H9 (cell line): ENCODE measurements around the gene PAQR5. TPM values are rescaled to one million over a fixed set of nuclear protein-coding genes. Genes with fewer than 3 reads are reported as not detected.

Experiments used
- DNase-seq: peaks from one replicate; pipeline ENCODE4 v3.0.0-alpha.2; 2017
- H2AFZ ChIP-seq: one replicate; pipeline ENCODE4 v1.6.1; 2013; ENCODE audit warnings: mild to moderate bottlenecking, low read length, control low read depth, moderate library complexity
- H2AK5ac ChIP-seq: 2 replicates; pipeline ENCODE4 v1.6.1; 2013; ENCODE audit warnings: low read length, control low read depth, mixed read lengths; ENCODE audit not compliant: insufficient read length
- H2BK120ac ChIP-seq: one replicate; pipeline ENCODE4 v1.6.1; 2013; ENCODE audit warnings: low read depth, mild to moderate bottlenecking, low read length, control low read depth, inconsistent platforms; ENCODE audit not compliant: poor library complexity, severe bottlenecking
- H2BK12ac ChIP-seq: 2 replicates; pipeline ENCODE4 v1.6.1; 2013; ENCODE audit warnings: low read length, control low read depth, mixed read lengths, low read depth; ENCODE audit not compliant: insufficient read length
- H2BK15ac ChIP-seq: 2 replicates; pipeline ENCODE4 v1.6.1; 2013; ENCODE audit warnings: low read depth, low read length, control low read depth
- H2BK20ac ChIP-seq: one replicate; pipeline ENCODE4 v1.6.1; 2013; ENCODE audit warnings: low read depth, mild to moderate bottlenecking, low read length, control low read depth, inconsistent platforms; ENCODE audit not compliant: poor library complexity, severe bottlenecking
- H2BK5ac ChIP-seq: 2 replicates; pipeline ENCODE4 v1.6.1; 2013; ENCODE audit warnings: low read length, control low read depth, mixed read lengths; ENCODE audit not compliant: insufficient read length
- H3K14ac ChIP-seq: 2 replicates; pipeline ENCODE4 v1.6.1; 2013; ENCODE audit warnings: low read length, control low read depth; ENCODE audit not compliant: insufficient read depth
- H3K18ac ChIP-seq: 2 replicates; pipeline ENCODE4 v1.6.1; 2013; ENCODE audit warnings: low read depth, mild to moderate bottlenecking, mixed read lengths, low read length, control low read depth; ENCODE audit not compliant: insufficient read length
- H3K23ac ChIP-seq: 2 replicates; pipeline ENCODE4 v1.6.1; 2013; ENCODE audit warnings: low read length, control low read depth, mixed read lengths, low read depth; ENCODE audit not compliant: insufficient read length
- H3K23me2 ChIP-seq: 2 replicates; pipeline ENCODE4 v1.6.1; 2013; ENCODE audit warnings: low read depth, mild to moderate bottlenecking, mixed read lengths, low read length, control low read depth; ENCODE audit not compliant: insufficient read length, poor library complexity, severe bottlenecking
- H3K27ac ChIP-seq: 2 replicates; pipeline ENCODE4 v1.5.1; 2013; ENCODE audit warnings: low read length, control low read depth, mixed read lengths, low read depth; ENCODE audit not compliant: insufficient read length
- H3K27me3 ChIP-seq: 2 replicates; pipeline ENCODE4 v1.6.1; 2013; ENCODE audit warnings: low read length, control low read depth, inconsistent platforms; ENCODE audit not compliant: insufficient read depth
- H3K4ac ChIP-seq: 2 replicates; pipeline ENCODE4 v1.6.1; 2013; ENCODE audit warnings: low read depth, mild to moderate bottlenecking, control low read depth, inconsistent platforms, low read length, moderate library complexity
- H3K4me1 ChIP-seq: 2 replicates; pipeline ENCODE4 v1.6.1; 2013; ENCODE audit warnings: low read length, control low read depth, inconsistent platforms; ENCODE audit not compliant: insufficient read depth
- H3K4me2 ChIP-seq: 2 replicates; pipeline ENCODE4 v1.6.1; 2013; ENCODE audit warnings: low read length, control low read depth, mixed read lengths; ENCODE audit not compliant: insufficient read length, insufficient read depth
- H3K56ac ChIP-seq: 2 replicates; pipeline ENCODE4 v1.6.1; 2013; ENCODE audit warnings: low read depth, mild to moderate bottlenecking, mixed read lengths, low read length, control low read depth; ENCODE audit not compliant: insufficient read length
- H3K79me1 ChIP-seq: 2 replicates; pipeline ENCODE4 v1.6.1; 2013; ENCODE audit warnings: low read depth, mild to moderate bottlenecking, moderate library complexity, low read length, control low read depth, inconsistent platforms; ENCODE audit not compliant: insufficient read depth, poor library complexity, severe bottlenecking
- H3K79me2 ChIP-seq: 2 replicates; pipeline ENCODE4 v1.6.1; 2013; ENCODE audit warnings: low read length, control low read depth, inconsistent platforms; ENCODE audit not compliant: insufficient read depth
- H3K9ac ChIP-seq: 2 replicates; pipeline ENCODE4 v1.6.1; 2013; ENCODE audit warnings: low read length, control low read depth, mixed read lengths; ENCODE audit not compliant: insufficient read length; ENCODE audit errors: extremely low read depth
- H3K9me3 ChIP-seq: one replicate; pipeline ENCODE4 v1.6.1; 2013; ENCODE audit warnings: low read depth, low read length, inconsistent platforms; ENCODE audit not compliant: control insufficient read depth
- H3T11ph ChIP-seq: one replicate; pipeline ENCODE4 v1.6.1; 2013; ENCODE audit warnings: mild to moderate bottlenecking, low read length, control low read depth, inconsistent platforms
- H4K20me1 ChIP-seq: one replicate; pipeline ENCODE4 v1.6.1; 2013; ENCODE audit not compliant: control insufficient read depth, insufficient read length, insufficient read depth
- H4K5ac ChIP-seq: 2 replicates; pipeline ENCODE4 v1.6.1; 2013; ENCODE audit warnings: low read depth, mild to moderate bottlenecking, mixed read lengths, low read length, control low read depth; ENCODE audit not compliant: insufficient read length
- H4K8ac ChIP-seq: replicated peaks from 2 replicates; pipeline ENCODE4 v1.6.1; 2013; ENCODE audit warnings: low read length, control low read depth, mixed read lengths, low read depth; ENCODE audit not compliant: insufficient read length
- H4K91ac ChIP-seq: 2 replicates; pipeline ENCODE4 v1.6.1; 2013; ENCODE audit warnings: low read depth, mild to moderate bottlenecking, moderate library complexity, mixed read lengths, low read length, control low read depth; ENCODE audit not compliant: insufficient read length
- H3K27ac Mint-ChIP-seq, 3 experiments: 2 replicates in 2 of 3; 3 replicates in 1 of 3; pipeline ENCODE4 v1.8.0; 2020 to 2021; ENCODE audit warnings: mixed read lengths in 3 of 3, mild to moderate bottlenecking in 1 of 3, moderate library complexity in 1 of 3
- H3K27me3 Mint-ChIP-seq: 2 replicates; pipeline ENCODE4 v1.8.0; 2021; ENCODE audit warnings: low read depth, mild to moderate bottlenecking, moderate library complexity, mixed read lengths
- H3K36me3 Mint-ChIP-seq, 3 experiments: 2 replicates in 2 of 3; 3 replicates in 1 of 3; pipeline ENCODE4 v1.8.0; 2020 to 2021; ENCODE audit warnings: low read depth in 3 of 3, mixed read lengths in 3 of 3; ENCODE audit not compliant: insufficient read depth in 1 of 3
- H3K4me1 Mint-ChIP-seq, 2 experiments: 2 replicates each; pipeline ENCODE4 v1.8.0; 2020; ENCODE audit warnings: mixed read lengths in 2 of 2
- H3K4me3 Mint-ChIP-seq, 2 experiments: 2 replicates in 1 of 2; 3 replicates in 1 of 2; pipeline ENCODE4 v1.8.0; 2020 to 2021; ENCODE audit warnings: mild to moderate bottlenecking in 2 of 2, mixed read lengths in 2 of 2, moderate library complexity in 1 of 2
- H3K9me3 Mint-ChIP-seq, 2 experiments: 2 replicates in 1 of 2; 3 replicates in 1 of 2; pipeline ENCODE4 v1.8.0; 2020; ENCODE audit warnings: mild to moderate bottlenecking in 2 of 2, mixed read lengths in 2 of 2, moderate library complexity in 1 of 2
- WGBS: extraction: QIAGEN DNeasy Blood & Tissue Kit; methylation state at CpG from one replicate; pipeline ENCODE4 v1.1.7; 2013; ENCODE audit warnings: missing lambda C conversion rate, low lambda C conversion rate, mixed read lengths; ENCODE audit not compliant: insufficient read length; ENCODE audit errors: extremely low coverage; 5-methylcytosine and 5-hydroxymethylcytosine counted together
- total RNA-seq: library from RNA; stranded (reverse); gene quantifications from 2 replicates; pipeline ENCODE4 v1.2.1, GENCODE V29; 2021
- TF ChIP-seq, protein P1 (sequence below): fragments of 200-600 bp; sonication (generic); conservative IDR thresholded peaks from 3 replicates; pipeline ENCODE4 v1.8.0; 2021; ENCODE audit warnings: antibody characterized with exemption, mild to moderate bottlenecking

PAQR5 gene
- total RNA-seq, 1 experiment from 2014 or later = 1.6 TPM

DNA sequence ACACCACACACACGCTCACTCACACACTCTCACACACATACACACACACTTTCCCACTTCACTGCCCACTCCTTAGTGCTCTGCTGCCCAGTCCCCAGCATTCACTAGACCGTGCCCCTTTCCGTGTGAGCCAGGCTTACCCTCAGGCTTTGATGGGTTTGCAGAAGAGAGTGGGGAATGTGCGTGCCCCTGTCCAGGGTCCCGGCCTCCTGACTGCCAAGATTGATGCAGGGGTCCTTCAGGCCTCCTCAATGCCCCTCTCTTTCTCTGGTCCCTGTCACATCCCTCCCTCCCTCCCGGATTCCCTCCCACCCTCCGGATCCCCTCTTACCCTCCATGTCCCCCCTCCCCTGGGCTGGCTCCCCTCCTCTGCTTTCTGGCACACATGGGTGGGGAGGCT lies 87.6 kb downstream of the PAQR5 start:
- Histone ChIP-seq H3K18ac (no peak overlapping the region), H4K91ac (no peak overlapping the region), H2AFZ (no peak overlapping the region), H3K9me3 (no peaks in the 10 kb centered on the region), H3K4ac (no peak overlapping the region), H2AK5ac (no peak overlapping the region), H3K14ac (no peak overlapping the region), H3K79me1 (no peaks in the 10 kb centered on the region), H3K4me1 (no peaks in the 10 kb centered on the region), H3K23me2 (no peaks in the 10 kb centered on the region), H4K5ac (no peak overlapping the region), H2BK120ac (no peak overlapping the region), H3K79me2 (no peaks in the 10 kb centered on the region), H3T11ph (no peak overlapping the region), H3K56ac (no peak overlapping the region), H3K27me3 (no peaks in the 10 kb centered on the region), H3K27ac (no peak overlapping the region), H4K20me1 (no peaks in the 10 kb centered on the region), H2BK20ac (no peak overlapping the region), H4K8ac (no peak overlapping the region), H3K23ac (no peak overlapping the region), H2BK15ac (no peak overlapping the region), H3K9ac (no peak overlapping the region), H2BK12ac (no peak overlapping the region), H2BK5ac (no peak overlapping the region), H3K4me2 (no peak overlapping the region)
- no peaks in the 10 kb centered on the region for H3K36me3 Mint-ChIP-seq
- H3K27me3 Mint-ChIP-seq = peaks cover 2% of the 10 kb centered on the region; the same call in 1 of the 2 replicates
- H3K27ac Mint-ChIP-seq = no peak overlapping the region
- peaks cover 8 to 14% of the 10 kb centered on the region in 2 experiments for H3K4me1 Mint-ChIP-seq
- no peak overlapping the region for H3K4me3 Mint-ChIP-seq
- 100% methylated on average over 1 of the region's 7 CpGs for WGBS
- no peak for DNase-seq
- TF ChIP-seq, protein P1, sequence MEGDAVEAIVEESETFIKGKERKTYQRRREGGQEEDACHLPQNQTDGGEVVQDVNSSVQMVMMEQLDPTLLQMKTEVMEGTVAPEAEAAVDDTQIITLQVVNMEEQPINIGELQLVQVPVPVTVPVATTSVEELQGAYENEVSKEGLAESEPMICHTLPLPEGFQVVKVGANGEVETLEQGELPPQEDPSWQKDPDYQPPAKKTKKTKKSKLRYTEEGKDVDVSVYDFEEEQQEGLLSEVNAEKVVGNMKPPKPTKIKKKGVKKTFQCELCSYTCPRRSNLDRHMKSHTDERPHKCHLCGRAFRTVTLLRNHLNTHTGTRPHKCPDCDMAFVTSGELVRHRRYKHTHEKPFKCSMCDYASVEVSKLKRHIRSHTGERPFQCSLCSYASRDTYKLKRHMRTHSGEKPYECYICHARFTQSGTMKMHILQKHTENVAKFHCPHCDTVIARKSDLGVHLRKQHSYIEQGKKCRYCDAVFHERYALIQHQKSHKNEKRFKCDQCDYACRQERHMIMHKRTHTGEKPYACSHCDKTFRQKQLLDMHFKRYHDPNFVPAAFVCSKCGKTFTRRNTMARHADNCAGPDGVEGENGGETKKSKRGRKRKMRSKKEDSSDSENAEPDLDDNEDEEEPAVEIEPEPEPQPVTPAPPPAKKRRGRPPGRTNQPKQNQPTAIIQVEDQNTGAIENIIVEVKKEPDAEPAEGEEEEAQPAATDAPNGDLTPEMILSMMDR = no peak
- H3K9me3 Mint-ChIP-seq = no peaks in the 10 kb centered on the region
